Middle frontal gyrus (tissue), 1 donor: ENCODE results near the gene UBAP2.

ENCODE experiments used
- DNase-seq: peaks from one replicate; pipeline ENCODE4 v3.0.0-alpha.2; 2015; ENCODE audit warnings: low spot score; ENCODE audit errors: extremely low spot score

The UBAP2 gene

GRCh38 chr9:33923998-33924701 is 124.5 kb downstream of the UBAP2 start:
- DNase-seq: no peak

GRCh38 chr9:33923079-33923478 is 125.6 kb downstream of the UBAP2 start:
- DNase-seq: no peak

GRCh38 chr9:33921967-33922895 is 126.5 kb downstream of the UBAP2 start:
- DNase-seq: no peak

- no peak for DNase-seq
Measured at GRCh38 chr9:33919276-33919897, 129.3 kb downstream of the UBAP2 start.

GRCh38 chr9:33917036-33917435 is 131.7 kb downstream of the UBAP2 start:
- DNase-seq: no peak

GRCh38 chr9:33914887-33915628 is 133.6 kb downstream of the UBAP2 start:
- no peak for DNase-seq

DNA sequence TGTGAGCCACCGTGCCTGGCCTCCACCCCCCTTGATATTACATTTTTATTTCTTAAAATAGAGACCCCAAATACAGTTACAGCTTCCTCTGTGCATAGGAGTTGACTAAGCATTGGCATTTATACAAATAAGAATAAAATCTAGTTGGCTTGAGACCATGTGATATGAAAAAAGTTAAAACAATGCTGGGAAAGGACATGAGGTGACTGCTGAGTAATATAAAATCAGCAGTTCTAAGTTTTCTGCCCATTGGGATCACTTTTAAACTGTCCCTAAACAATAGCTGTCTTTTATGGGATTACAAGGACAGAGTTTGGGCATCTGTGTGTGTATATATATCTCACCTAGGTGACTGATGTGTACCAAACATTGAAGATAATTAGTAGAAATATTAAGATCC is 135.1 kb downstream of the UBAP2 start:
- no peak for DNase-seq

DNA sequence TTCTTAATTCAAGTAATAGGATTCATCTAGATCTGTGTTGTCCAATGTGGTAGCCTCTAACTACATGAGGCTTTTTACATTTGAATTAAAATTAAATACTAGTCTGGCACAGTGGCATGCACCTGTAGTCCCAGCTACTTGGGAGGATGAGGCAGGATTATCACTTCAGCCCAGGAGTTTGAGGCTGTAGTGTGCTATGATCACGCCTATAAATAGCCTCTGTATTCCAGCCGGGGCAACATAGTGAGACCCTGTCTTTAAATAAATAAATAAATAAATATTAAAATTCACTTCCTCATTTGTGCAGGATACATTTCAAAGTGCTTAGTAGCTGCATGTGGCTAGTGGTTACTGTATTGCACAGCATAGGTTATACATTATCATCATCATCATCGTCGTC is 139.9 kb downstream of the UBAP2 start:
- DNase-seq: no peak

DNA sequence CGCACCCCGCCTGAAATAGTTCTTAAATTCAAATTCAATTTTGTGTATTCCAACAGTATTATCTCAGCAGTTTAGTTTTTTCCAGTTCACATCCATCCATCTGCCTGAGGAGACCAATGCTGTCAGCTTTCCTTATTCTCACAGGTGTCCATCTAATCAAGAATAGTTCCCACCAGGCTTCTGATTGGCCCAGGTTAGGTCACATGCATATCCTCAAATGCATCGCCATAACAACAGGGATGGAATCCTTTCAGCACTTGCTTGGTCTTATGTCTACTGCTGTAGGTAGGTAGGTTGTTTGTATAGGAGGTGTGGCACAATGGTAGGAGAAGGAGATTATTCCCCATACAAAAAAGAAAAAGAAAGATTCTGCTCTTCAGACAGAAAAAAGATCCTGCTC is 140.6 kb downstream of the UBAP2 start:
- DNase-seq: no peak

- no peak for DNase-seq
Measured at GRCh38 chr9:33907347-33907746, 141.3 kb downstream of the UBAP2 start.

DNA sequence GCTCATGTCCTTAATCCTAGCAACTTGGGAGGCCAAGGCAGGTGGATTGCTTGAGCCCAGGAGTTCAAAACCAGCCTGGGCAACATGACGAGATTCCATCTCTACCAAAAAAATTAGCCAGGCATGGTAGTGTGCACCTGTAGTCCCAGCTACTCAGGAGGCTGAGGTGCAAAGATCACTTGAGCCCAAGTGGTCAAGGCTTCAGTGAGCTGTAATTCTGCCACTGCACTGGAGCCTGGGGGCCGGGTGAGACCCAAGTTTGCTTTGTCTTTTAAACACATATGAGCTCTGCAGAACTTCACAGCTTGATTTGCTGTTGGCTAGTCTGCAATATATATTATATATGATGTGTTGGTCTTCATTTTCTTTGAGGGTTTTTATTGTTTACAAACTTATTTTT is 141.9 kb downstream of the UBAP2 start:
- DNase-seq: no peak

DNA sequence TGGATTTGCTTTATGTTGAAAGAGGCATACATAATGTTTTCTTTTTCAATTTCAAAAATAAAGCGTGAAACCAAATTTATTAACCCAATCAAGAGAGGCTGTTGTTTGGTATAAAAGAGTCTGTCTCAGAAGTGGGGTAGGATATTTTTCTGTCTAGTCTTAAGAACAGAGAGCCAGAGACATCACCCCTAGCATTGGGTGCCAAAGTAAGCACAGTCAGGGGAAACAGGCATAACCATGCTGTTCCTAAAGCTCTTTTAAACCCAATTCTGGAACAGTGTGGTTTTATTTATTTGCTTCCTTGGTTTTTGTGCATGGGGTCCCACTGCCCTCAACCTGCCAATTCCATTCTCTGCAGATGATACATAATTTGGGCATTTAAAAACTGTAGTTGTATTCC is 143.6 kb downstream of the UBAP2 start:
- no peak for DNase-seq

- no peak for DNase-seq
Measured at GRCh38 chr9:33903157-33903780, 145.4 kb downstream of the UBAP2 start.

DNA sequence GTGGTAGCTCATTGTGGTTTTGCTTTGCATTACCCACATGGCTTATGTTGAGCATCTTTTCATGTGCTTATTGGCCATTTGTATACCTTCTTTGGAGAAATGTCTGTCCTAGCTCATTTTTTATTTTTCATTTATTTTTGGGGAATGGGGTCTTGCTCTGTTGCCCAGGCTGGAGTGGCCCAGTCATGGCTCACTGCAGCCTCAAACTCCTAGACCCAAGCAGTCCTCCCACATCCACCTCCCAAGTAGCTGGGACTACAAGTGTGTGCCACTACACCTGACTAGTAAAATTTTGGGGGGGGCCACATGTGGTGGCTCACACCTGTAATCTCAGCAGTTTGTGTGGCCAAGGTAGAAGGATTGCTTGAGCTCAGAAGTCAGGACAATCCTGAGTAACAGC is 154.4 kb downstream of the UBAP2 start:
- DNase-seq: no peak

GRCh38 chr9:33893861-33894260 is 154.8 kb downstream of the UBAP2 start:
- DNase-seq: no peak

DNA sequence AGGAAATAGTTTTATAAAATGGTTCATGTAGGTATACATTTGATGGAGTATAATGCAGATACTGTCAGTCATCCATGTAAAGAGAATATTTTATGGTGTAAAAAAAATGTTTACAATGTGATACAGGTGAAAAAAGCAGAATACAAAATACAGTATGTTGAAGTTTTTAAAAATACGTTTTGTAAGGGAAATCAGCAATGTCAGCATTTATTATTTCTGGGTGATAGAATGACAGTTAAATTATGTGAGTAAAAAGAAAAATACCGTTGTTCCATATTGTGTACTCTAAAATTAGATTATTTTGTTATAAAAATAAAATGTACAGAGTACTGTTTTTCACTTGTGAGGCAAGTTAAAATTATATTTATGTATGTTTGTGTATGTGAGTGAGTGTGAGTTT is 162.7 kb downstream of the UBAP2 start:
- no peak for DNase-seq

DNA sequence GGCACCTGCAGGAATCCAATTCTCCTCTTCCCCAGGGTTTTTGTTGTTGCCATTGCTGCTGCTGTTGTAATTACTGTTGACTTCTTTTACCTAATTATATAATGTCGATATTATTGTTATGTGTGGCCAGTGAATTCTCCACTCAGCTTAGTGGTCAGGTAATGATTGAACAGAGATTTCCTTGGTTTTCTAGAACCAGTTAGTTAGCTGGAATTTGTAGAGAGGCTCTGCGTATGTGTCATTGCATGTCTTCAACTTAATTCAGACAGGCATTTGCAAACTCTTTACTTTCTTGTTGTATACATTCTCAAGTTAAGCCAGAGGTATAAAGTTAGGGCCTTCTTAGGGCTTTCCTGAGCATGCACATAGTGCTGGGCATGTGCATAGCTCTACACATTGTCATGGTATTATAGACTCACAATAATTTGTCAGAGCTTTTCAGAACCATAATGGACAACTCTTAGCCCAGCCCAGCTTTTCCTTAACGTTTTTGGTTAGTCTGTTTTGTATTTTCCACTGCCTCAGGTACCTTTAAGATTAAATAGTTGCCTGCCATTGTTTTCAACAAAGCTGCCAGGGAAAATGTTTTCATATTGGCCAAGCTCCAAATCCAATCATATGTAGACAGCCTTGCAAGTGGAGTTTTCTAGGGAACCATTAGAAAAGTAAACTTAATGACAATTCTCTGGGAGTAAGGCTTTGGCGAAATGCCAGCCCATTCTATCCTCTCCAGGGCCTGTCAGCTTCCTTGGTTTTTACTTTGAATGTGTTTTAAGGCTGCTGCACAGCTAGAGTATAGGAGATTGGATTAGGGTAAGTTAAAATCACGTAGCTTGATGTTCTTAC is 163.6 kb downstream of the UBAP2 start:
- DNase-seq: no peak

- DNase-seq: no peak
Measured at GRCh38 chr9:33881635-33882034, 167.1 kb downstream of the UBAP2 start.

- DNase-seq: no peak
Measured at GRCh38 chr9:33880211-33881089, 168.2 kb downstream of the UBAP2 start.
